Skin epidermis (tissue), 12 donors: ENCODE measurements around the gene GLI3.

Experiments used
- H3K27ac ChIP-seq, 21 experiments: fragments of 200-600 bp; sonication (generic) in 11 of 21; one replicate each; pipeline ENCODE4 v1.5.0; 2020; ENCODE audit warnings: mild to moderate bottlenecking in 3 of 21, inconsistent platforms in 2 of 21, moderate library complexity in 2 of 21
- H3K4me3 ChIP-seq, 7 experiments: fragments of 200-600 bp; sonication (generic) in 2 of 7; one replicate each; pipeline ENCODE4 v1.5.0; 2020; ENCODE audit warnings: inconsistent platforms in 2 of 7, mild to moderate bottlenecking in 2 of 7, moderate library complexity in 1 of 7

The GLI3 gene

DNA sequence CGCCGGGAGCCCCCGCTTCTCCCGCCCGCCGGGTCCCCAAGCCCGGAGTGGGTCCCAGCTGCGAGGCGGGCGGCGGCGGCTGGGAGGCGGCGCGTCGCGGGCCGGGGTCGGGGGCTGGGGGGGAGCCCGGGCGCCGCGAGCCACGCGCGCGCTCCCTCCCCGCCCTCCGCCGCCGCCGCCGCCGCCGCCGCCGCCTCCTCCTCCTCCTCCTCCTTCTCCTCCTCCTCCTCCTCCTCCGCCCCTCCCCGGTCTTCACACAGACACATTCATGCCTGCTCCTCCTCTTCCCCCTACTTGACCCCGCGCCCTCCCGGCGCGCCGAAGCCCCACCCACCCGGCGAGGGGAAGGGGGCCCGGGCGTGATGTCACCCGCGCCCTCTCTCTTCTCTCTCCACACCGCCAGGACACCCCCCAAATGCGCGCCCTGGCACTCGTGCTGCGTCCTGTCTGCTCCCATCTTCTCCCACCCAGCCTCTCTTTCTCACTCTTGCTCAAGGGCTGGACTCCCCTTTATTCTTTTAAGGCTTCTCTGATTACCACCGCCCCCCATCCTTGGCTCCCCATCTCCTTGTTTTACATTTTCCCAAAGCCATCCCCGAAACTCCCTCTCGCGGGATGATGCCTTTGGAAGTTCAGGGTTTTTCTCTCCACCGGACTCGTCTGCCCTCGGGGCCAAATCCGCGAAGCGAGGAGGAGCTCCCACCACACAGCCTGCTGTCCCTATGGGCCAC, 967 bp upstream of the GLI3 start:
- Histone ChIP-seq H3K4me3 (peak overlapping the region; percentile 46 to 83 (median 62)), H3K27ac (peak overlapping the region; percentile 36 to 95 (median 86))

DNA sequence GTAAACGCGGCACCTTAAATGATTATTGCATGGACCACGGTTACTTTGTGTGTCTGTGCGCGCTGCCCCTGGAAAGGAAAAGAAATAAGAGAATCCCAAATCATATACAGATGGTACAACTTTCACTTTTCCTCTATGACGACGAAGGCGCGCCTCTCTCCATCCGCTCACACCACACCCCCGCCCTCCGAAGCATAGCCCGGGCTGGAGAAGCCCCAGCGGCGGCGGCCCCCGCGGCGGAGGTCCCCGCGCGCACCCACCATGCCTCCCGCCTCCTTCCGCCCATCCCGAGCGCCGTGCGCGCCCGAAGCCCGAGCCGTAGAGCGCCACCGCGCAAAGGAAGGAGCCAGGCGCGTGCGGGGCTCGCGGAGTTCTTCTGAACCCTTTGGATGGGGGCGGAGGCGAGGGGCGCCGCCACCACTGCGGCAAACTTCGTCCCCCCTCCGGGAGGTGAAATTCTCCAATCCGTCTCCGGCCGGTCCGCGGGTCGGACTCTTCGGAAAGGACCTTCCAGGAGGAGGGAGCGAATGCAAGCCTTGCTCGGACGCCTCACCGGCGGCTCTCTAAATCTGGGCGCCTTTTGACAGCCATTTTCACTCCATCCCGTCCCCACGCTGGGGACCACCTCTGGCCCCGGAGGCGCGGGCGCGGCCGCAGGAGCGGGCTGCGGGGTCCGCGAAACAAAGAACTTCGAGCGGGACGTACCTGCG, 588 bp downstream of the GLI3 start:
- peak overlapping the region; percentile 54 to 83 (median 69) for H3K4me3 ChIP-seq
- peak overlapping the region; percentile 35 to 95 (median 88) for H3K27ac ChIP-seq

DNA sequence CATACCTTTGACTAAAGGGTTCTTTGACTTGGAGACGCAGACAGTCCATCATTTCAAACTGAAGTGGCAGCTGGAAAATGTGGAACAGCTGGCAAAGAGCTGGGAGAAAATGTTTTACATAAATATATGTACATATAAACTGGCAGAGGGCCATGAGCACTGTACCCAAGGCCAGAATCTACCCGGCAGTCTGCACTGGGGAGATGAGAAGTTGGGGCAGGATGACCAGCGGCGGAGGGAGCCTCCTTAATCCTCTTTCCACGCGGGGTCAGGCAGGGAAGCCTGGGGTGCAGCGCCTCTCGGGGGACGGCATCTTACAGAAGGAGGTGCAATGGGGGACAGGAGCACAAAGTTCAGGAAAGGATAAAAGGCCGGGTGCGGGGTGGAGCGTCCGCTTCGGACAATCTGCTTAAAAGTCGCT, 1.3 kb downstream of the GLI3 start:
- Histone ChIP-seq H3K4me3 (peak overlapping the region; percentile 54 to 83 (median 69)), H3K27ac (peak overlapping the region in 20 of 21 experiments; percentile 35 to 95 (median 88))

DNA sequence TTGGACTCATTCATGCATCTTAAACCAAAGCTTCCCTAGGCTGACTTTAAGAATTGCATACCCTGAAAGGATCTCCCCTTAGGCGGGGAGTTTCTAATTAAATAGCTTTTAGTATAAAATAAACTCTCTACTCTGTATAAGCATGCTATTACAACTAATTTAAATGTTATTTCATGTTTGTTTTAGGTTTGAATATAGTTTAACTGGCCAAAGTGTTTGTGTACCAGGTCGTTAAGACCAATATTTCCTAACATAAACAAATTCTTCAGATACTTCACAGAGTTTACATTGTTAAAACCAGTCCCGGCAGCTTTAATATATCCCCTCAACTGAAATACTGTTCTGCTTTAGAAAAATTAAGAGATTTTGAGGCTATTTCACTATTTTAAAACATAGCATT, 2.3 kb downstream of the GLI3 start:
- Histone ChIP-seq H3K4me3 (peak overlapping the region in 5 of 7 experiments; percentile 57 to 83 (median 69)), H3K27ac (peak overlapping the region in 10 of 21 experiments; percentile 81 to 95 (median 90))

DNA sequence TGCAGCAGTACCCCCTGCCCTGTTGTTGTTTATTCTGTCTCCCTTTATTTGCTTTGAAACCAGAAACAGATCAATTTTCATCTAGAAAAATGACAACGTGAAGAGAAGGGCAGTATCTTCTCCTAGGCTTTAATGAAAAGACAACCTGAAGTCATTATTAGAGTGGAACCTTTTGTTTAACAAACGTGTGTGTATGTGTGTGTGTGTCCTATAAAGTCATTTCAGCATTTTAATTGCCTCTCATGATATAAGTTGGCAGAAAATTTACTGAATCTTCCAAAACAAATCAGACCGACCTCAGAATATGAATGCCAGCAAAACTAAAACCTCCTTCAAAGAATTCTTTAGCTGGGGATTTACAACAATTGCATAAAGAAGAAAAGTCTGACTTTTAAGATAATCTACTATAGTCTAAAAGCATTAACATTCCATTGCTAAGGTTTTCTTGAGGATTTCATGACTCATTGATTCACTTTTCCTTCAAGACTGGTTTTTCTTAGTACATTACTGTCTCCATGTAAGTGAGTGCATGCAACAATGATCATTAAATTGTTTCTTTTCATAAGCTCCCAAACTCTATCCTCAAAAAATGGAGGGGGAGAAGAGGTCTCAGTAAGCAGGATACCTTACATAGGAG, 3.2 kb downstream of the GLI3 start:
- Histone ChIP-seq H3K4me3 (peak overlapping the region in 1 of 7 experiments; percentile 83), H3K27ac (peak overlapping the region in 10 of 21 experiments; percentile 1 to 95 (median 33))

DNA sequence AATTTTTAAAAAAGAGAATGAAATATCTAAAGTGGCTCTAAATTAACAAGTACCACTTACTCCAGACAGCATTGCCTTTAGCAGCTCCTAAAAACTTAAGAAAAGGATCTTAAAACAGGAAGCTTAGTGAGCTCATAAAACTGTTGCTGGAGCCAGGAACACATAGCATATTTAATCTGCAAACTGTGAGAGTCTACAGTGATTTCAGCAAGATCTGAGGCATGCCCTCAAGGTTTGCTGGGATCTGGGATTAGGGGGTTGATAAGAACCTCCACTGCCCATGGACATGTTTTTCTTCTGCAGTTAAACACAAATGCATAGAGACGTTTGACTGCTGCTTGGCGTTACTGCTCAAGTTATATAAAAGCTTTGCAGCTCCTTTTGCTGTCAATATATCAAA, 3.8 kb downstream of the GLI3 start:
- Histone ChIP-seq H3K27ac (peak overlapping the region in 11 of 21 experiments; percentile 7 to 95 (median 29)), H3K4me3 (no peak overlapping the region)

DNA sequence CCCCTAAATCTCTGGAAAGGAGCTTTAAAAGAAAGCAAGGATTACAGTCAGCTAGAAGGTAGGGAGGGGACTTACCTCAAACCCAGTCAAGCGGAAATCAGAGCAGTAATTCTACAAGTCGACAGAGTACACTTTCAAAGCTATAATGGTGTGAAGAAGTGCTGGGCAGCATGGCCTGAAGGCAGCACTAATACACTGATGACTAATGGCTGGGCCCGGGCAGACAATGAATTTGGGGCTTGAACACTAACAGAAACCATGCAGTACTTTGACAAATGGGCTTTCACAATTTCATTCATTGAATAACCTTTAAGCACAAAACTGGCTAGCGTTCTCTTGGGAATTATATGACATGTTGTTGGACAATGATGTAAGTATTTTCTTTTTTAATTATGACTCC, 4.7 kb downstream of the GLI3 start:
- Histone ChIP-seq H3K4me3 (no peak overlapping the region), H3K27ac (peak overlapping the region in 5 of 21 experiments; percentile 7 to 30 (median 27))

DNA sequence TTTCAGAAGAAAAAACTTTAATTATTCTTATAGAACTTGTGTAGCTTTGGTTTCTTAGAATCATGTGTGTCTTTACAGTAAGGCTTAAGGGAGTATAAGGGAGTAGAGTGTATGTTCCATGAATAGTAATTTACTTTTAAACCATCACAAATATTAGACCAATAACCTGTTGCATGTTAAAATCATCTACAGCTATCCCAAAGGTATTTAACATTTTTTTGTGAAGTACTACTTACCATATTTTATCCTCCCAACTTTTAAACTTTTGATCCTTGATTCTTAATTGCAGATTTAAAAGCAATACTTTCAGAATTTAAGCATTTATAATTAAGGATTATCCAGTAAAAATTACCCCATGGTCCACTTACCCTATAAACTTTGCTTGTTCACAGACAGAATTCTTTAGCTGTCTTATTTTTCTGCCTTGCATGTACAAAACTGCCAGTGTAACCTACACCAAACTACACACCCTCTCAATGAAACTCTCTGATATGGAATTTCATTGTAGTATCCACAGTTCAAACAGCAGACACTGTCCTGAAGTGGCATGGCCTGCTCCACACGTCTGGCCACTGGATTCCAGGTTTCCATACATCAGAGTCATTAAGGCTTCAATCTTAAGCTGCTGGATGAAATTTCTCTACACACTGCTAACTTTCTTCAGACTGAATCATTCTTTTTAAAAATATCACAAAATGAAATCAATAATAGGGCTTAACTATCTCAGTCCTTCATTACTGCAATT, 5.8 kb downstream of the GLI3 start:
- Histone ChIP-seq H3K27ac (no peak overlapping the region), H3K4me3 (no peak overlapping the region)

DNA sequence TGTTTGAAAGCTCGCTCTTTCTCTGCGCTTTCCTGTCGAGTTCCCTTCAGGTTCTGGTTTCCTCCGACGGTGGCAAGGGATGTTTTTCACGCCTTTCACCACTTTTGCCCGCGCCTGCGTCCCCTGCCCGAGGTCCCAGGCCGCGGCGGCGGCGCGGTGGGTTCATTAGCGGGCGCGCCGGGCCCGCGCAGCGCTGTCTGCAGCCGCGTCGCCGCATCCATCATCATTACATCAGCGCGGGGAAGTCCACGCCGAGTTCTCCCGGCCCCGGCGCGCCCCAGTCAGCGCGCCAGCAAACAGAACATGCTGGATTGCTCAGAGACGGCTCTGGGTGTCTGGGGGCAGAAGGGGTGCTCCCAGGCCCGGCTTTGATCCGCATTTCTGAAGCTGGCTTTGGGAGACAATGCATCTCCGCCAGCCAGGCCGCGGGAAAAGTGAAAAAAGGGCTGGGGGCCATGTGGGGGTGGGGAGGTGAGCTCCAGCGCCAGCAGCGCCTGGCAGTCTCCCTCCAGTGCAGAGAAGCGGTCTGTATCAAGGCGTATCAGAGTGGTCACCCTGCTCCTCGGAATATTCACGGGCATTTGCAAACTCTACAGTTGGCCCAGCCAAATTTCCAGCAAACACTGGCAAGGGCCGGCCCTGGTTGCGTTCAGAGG, 8.9 kb downstream of the GLI3 start:
- Histone ChIP-seq H3K27ac (peak overlapping the region in 11 of 21 experiments; percentile 2 to 73 (median 39)), H3K4me3 (peak overlapping the region in 5 of 7 experiments; percentile 2 to 26 (median 17))

DNA sequence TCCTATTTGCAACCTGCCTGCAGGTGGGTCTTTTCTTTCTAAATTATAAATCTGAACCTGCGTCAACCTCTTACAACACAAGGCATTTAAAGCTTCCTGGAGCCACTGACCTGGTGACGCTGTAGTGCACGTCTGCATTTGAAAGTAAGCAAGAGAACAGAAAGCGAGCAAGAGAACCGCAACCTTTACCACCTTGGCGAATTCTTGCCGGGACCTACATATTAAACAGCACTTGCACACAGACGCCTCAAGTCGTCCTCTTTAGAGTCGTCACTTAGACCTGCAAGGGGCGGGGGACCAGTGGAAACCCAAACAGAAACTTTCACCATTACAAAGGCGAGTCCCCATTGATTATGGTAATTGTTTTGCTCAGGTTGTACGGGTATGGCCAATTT, 9.5 kb downstream of the GLI3 start:
- H3K27ac ChIP-seq: peak overlapping the region in 10 of 21 experiments; percentile 2 to 73 (median 36)
- peak overlapping the region in 5 of 7 experiments; percentile 2 to 26 (median 17) for H3K4me3 ChIP-seq

DNA sequence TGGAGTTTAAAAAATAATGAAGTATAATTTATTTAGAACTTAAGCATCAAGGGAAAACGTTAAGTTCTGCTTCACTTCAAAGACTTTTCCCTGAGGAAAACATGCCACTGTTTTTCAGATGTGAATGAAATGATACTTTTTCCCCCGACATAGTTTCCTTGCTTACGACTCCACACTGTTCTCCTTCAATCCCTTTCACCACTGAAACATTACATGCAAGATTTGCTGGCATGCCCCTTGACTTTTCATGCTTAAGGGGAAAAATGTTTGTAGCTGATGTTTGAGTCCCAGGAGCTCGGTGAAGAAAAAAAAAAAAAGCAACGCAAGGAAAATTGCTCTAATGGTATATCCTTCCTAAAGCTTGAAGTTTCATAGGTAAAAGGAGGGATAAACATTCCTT, 10.0 kb downstream of the GLI3 start:
- peak overlapping the region in 4 of 21 experiments; percentile 12 to 73 (median 50) for H3K27ac ChIP-seq

DNA sequence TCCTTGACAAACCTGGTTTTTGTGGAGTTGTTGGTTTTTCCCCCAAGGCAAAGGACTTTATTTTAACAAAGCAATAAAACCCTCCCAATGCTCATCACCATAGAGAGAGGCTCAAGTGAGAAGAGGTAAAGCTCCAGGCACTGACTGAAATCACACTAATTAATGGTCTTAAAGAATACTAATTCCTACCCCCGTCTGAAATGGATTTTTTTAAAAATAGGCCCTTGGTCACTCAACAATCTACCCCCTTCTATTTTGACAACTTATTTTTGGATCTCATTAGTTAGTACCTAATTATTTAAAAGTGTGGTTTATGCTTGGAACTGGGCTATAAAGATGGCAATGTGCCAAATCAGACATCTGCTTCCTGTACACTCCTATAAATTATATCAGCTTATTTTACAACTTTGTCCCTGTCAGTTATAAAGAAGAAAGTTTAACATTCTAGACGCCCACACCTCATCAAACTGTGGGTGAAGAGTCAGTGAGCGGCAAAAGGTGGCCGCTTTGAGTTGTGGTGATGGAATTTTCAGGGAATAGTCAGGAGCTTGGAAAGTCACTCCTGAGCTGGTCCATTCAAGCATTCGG, 10.6 kb downstream of the GLI3 start:
- peak overlapping the region in 1 of 21 experiments; percentile 73 for H3K27ac ChIP-seq
- no peak overlapping the region for H3K4me3 ChIP-seq

More for the DNA sequence above, 10.0 kb downstream of the GLI3 start:
- no peak overlapping the region for H3K4me3 ChIP-seq

DNA sequence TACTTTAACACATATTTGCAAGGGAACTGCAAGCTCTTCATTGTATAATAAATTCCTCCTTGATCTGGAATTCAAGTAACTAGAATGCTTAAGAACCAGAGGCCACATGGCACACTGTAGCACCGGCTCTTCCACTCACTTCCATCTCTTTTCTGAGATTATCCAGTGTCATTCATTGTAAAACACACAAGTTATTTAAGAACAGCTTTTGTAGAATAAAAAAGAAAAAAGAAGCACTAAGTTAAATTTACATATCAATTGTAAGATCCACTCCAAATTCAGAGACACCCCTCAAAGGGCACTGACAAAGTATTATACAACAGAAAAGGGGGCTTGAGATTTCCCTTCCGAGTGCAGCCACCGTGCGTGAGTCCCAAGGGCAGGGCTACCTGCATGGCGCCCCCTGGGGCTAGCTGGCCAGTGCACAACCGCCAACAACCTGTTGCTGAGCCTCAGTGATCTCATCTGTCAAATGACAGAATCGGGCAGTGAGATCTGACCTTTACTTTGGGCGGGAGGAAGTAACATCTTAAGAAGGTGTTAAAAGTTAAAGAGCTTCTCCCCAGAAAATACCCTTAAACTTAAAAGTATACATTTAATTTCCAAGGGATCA, 12.5 kb downstream of the GLI3 start:
- Histone ChIP-seq H3K4me3 (no peak overlapping the region), H3K27ac (no peak overlapping the region)

DNA sequence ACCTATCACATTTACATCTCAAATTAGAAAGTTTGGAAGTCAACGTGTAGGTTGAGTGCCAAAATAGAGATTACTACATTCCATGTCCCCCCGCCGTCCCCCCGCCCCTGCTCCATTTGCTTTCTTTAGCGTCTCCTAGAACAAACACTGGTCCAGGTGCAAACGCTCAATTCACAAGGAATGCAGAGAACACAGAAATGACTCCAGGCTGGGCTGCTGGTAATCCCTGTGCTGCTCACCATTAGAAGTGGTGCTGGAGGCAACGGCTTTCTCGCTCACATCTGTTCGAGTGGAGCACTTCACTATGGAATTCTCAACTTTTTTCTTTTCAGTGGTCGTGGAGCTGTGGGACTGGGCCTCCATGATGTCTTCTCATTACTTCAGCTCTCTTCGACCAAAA, 14.1 kb downstream of the GLI3 start:
- H3K4me3 ChIP-seq: no peak overlapping the region
- peak overlapping the region in 2 of 21 experiments; percentile 12 to 17 for H3K27ac ChIP-seq

DNA sequence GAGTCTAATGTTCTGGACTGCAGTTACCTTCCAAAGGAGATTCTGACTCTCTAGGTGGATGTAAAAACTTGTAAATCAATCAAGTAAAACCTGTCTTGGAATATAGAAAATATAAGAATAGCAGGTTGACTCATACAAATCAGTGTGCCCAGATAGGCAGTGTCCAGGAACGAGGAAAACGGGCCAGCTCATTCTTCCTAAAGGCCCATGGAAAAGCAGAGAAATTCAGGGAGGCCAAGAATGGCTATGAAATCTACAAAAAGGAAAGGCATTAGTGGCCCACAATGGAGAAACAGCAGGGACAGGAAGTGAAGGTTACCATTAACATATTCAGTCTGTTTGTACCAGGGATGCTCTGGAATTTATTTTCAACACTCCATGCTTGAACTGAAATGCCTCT, 14.9 kb downstream of the GLI3 start:
- Histone ChIP-seq H3K27ac (peak overlapping the region in 2 of 21 experiments; percentile 17 to 41), H3K4me3 (no peak overlapping the region)

DNA sequence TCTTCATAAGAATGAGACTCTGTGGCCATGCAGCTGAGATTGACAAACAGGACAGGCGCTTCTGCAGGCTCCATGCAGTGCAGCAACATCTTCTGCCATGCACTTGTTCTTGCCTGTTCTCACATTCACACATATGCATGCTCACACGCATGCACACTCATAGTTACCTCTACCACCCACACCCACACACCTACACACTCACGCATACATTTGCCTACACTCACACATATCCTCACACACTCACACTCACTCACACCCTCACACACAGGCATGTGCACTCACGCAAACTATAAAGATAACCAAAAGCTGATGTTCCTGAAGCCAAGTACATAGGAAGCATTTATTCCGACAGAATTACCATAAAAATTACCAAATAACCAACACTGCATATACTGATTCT, 15.7 kb downstream of the GLI3 start:
- peak overlapping the region in 3 of 21 experiments; percentile 7 to 72 (median 35) for H3K27ac ChIP-seq
- no peak overlapping the region for H3K4me3 ChIP-seq

DNA sequence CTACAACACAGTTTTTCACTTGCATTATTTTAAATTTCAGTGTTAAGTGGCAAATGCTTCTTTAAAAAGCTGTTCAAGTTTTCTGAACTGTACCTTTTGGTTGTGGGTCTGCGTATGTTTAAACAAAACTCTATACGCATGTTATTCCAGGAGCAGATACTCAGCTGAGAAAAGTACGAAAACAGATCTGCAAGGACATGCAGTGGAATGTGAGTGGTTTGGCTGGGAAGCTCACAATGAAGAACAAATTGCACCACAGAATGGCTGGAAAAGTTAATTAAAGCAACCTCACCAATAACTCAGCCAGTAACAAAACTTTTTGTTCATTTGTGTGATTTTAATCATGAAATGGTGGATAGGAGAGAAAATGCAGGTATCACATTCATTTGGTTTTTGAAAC, 17.6 kb downstream of the GLI3 start:
- peak overlapping the region in 16 of 21 experiments; percentile 18 to 80 (median 64) for H3K27ac ChIP-seq
- H3K4me3 ChIP-seq: no peak overlapping the region

DNA sequence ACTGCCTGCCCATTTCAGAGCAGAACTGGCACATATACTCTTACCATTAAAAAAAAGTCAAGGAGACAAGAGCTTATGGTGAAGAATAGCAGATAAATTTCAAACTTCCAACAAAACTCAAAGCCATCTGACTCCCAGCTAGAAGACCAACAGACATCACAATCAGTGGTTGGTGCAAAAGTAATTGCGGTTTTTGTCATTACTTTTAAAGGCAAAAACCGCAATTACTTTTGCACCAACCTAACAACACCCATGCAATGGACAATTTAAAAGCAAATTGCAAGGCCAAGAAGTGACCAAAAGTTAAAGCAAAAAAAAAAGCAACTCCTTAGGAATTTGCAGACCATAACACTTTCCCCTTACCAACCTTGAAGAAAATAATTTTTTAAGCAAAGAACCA, 18.8 kb downstream of the GLI3 start:
- no peak overlapping the region for H3K4me3 ChIP-seq
- peak overlapping the region in 12 of 21 experiments; percentile 3 to 74 (median 64) for H3K27ac ChIP-seq
